A673 (cell line): ENCODE results near the gene UNC13B. TPM values are rescaled to one million over a fixed set of nuclear protein-coding genes. Genes with fewer than 3 reads are reported as not detected.
"Not testable (repeated sequence)": the region's sequence is repeated elsewhere in the genome, so short reads cannot be mapped to it uniquely, and the experiment has no call there.

Experiments used
- BruUV-seq: library from RNA; stranded (reverse); fragments of 400-500 nt; replicated peaks from 2 replicates; lab custom pipeline; 2021; lab: Mats Ljungman, UMichigan
- CTCF ChIA-PET: fragments of 300-600 bp; sonication (Branson Sonifier 250); formaldehyde crosslinking; loops from one replicate; lab custom pipeline; 2022; ENCODE audit warnings: antibody characterized with exemption; lab: Charles Lee
- POLR2A ChIA-PET: fragments of 300-600 bp; sonication (Branson Sonifier 250); formaldehyde crosslinking; loops from one replicate; lab custom pipeline; 2022; ENCODE audit warnings: antibody characterized with exemption; ENCODE audit not compliant: low non-redundant PET; lab: Charles Lee
- DNase-seq: peaks from one replicate; pipeline ENCODE4 v3.0.0-alpha.2; 2015; ENCODE audit warnings: low spot score
- H3K27ac ChIP-seq: fragments of 200-600 bp; sonication (generic); 2 replicates; pipeline ENCODE4 v1.5.1; 2016; ENCODE audit warnings: mixed run types, low read depth, mild to moderate bottlenecking, mixed read lengths, antibody characterized with exemption, low read length; ENCODE audit not compliant: poor library complexity, severe bottlenecking
- H3K27me3 ChIP-seq: fragments of 200-600 bp; sonication (generic); replicated peaks from 2 replicates; pipeline ENCODE4 v1.6.1; 2017; ENCODE audit warnings: mixed run types, low read depth, mild to moderate bottlenecking, mixed read lengths, antibody characterized with exemption, low read length; ENCODE audit not compliant: insufficient read depth, poor library complexity
- H3K36me3 ChIP-seq: fragments of 200-600 bp; sonication (generic); 2 replicates; pipeline ENCODE4 v1.6.1; 2016; ENCODE audit warnings: mixed run types, mild to moderate bottlenecking, mixed read lengths, antibody characterized with exemption, low read length; ENCODE audit not compliant: insufficient read depth, poor library complexity, severe bottlenecking
- H3K4me1 ChIP-seq: fragments of 200-600 bp; sonication (generic); 2 replicates; pipeline ENCODE4 v1.6.1; 2017; ENCODE audit warnings: mixed run types, mild to moderate bottlenecking, mixed read lengths, antibody characterized with exemption, low read length; ENCODE audit not compliant: insufficient read depth, poor library complexity, severe bottlenecking
- H3K4me3 ChIP-seq: fragments of 200-600 bp; sonication (generic); 2 replicates; pipeline ENCODE4 v1.5.1; 2016; ENCODE audit warnings: low read depth, mixed run types, mild to moderate bottlenecking, mixed read lengths, low read length; ENCODE audit not compliant: poor library complexity, severe bottlenecking
- H3K9me3 ChIP-seq: fragments of 200-600 bp; sonication (generic); 2 replicates; pipeline ENCODE4 v1.6.1; 2016; ENCODE audit warnings: mixed run types, low read depth, mild to moderate bottlenecking, mixed read lengths, antibody characterized with exemption, low read length; ENCODE audit not compliant: poor library complexity, severe bottlenecking
- EZH2 ChIP-seq: fragments of 200-600 bp; sonication (generic); IDR thresholded peaks from 2 replicates; pipeline ENCODE4 v1.6.1; 2017; ENCODE audit warnings: borderline replicate concordance, low read depth, mild to moderate bottlenecking, mixed read lengths, antibody characterized with exemption, low read length; ENCODE audit not compliant: poor library complexity, severe bottlenecking
- intact Hi-C: fragments of 100-400 bp; cut with micrococcal nuclease; formaldehyde crosslinking; loops from one replicate; pipeline ENCODE4 v1.10.0; 2022; ENCODE audit not compliant: unreplicated experiment
- total RNA-seq: library from RNA; stranded (reverse); gene quantifications from 2 replicates; pipeline ENCODE4 v1.2.3, GENCODE V29; 2021
- TF ChIP-seq, protein P1 (sequence below): fragments of 300-800, 200-600 bp; sonication (generic); conservative IDR thresholded peaks from 2 replicates; pipeline ENCODE4 v1.5.1; 2017; ENCODE audit warnings: low read depth, mild to moderate bottlenecking, antibody characterized with exemption, low read length, moderate library complexity, mixed read lengths

Gene UNC13B
- total RNA-seq, 1 experiment from 2014 or later: 19.8 TPM

DNA sequence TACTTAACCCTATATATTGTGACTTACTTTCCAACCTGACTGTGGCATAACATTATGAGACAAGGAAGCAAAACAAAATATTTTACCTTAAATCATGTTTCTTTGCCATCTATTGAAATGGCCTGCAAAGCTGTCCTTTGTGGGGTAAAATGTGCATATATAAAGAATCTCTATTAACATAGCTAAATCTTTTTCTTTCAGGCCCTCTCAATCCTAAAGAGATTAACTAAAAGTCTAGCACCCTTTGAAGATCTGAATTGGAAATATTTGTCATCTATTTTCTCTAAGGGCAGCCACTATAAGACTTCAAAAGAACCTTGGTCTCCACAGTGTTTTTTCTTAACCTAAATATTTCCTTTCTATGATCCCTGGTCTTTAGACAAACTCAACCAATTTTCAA lies 5.0 kb upstream of the UNC13B start:
- Histone ChIP-seq H3K4me1 (no peaks in the 10 kb centered on the region), H3K36me3 (no peaks in the 10 kb centered on the region), H3K27ac (no peak overlapping the region), H3K4me3 (no peak overlapping the region), H3K9me3 (no peaks in the 10 kb centered on the region), H3K27me3 (no peaks in the 10 kb centered on the region)
- ChIA-PET CTCF (no interaction called here), POLR2A (no interaction called here)
- intact Hi-C loops: no loop called here
- TF ChIP-seq, protein P1, sequence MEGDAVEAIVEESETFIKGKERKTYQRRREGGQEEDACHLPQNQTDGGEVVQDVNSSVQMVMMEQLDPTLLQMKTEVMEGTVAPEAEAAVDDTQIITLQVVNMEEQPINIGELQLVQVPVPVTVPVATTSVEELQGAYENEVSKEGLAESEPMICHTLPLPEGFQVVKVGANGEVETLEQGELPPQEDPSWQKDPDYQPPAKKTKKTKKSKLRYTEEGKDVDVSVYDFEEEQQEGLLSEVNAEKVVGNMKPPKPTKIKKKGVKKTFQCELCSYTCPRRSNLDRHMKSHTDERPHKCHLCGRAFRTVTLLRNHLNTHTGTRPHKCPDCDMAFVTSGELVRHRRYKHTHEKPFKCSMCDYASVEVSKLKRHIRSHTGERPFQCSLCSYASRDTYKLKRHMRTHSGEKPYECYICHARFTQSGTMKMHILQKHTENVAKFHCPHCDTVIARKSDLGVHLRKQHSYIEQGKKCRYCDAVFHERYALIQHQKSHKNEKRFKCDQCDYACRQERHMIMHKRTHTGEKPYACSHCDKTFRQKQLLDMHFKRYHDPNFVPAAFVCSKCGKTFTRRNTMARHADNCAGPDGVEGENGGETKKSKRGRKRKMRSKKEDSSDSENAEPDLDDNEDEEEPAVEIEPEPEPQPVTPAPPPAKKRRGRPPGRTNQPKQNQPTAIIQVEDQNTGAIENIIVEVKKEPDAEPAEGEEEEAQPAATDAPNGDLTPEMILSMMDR: no peak
- TF ChIP-seq EZH2: no peak
- no TSS peak for BruUV-seq
- DNase-seq: no peak

DNA sequence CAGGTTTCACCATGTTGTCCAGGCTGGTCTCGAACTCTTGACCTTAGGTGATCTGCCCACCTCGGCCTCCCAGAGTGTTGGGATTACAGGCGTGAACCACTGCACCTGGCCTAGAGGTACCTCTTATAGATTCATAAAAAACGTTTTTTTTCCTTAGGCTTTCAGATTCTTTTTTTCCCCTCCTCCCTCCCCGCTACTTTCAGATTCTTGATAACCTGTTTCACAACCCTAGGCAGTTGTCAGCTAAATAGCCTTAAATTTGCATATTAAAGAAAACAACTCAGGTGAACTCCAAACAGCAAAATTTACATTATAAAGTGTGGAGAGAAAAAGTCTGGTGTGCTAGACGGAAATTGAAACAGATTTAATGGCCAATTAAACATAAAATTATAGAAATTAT lies 4.0 kb upstream of the UNC13B start:
- H3K36me3 ChIP-seq, DNase-seq, H3K4me1 ChIP-seq, BruUV-seq, H3K9me3 ChIP-seq, CTCF ChIA-PET, H3K27me3 ChIP-seq, H3K4me3 ChIP-seq, intact Hi-C loops, H3K27ac ChIP-seq, POLR2A ChIA-PET: not testable (repeated sequence)

DNA sequence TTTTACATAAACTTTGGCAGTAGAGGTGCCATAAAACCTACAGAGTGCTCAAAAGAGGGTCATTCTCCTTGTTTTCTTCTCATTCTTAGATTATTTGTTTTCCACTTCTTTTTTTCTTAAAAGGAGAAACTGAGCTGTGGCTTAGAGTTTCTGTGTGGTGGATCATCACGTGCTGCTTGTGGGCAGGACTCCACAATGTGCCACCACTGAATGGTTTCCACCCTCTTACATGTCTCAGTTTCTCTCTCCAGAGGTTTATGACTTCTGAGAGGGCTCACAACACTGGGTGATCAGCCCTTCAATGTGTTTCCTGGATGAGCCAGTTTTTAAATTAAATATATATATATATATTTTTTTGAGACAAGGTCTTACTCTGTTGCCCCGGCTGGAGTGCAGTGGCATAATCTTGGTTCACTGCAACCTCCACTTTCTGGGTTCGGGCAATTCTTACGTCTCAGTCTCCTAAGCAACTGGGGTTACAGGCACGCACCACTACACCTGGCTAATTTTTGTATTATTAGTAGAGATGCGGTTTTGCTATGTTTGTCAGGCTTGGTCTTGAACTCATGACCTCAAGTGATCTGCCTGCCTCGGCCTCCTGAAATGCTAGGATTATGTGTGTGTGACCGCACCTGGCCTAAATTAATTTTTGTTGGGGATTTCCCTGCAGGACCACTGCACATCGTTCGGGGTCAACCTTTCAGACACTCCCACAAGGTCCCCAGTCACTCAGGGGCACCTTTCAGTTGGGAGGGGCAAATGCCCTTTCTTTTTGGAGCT lies 3.1 kb upstream of the UNC13B start:
- no peaks in the 10 kb centered on the region for H3K4me1 ChIP-seq
- BruUV-seq: no TSS peak
- CTCF ChIA-PET: no interaction called here

More for the DNA sequence above, 3.1 kb upstream of the UNC13B start:
- TF ChIP-seq EZH2: no peak
- TF ChIP-seq, protein P1: no peak
- no peak for DNase-seq
- H3K27ac ChIP-seq: no peak overlapping the region
- no peaks in the 10 kb centered on the region for H3K27me3 ChIP-seq
- intact Hi-C loops: no loop called here
- no peak overlapping the region for H3K4me3 ChIP-seq
- POLR2A ChIA-PET: no interaction called here
- no peaks in the 10 kb centered on the region for H3K36me3 ChIP-seq
- no peaks in the 10 kb centered on the region for H3K9me3 ChIP-seq
